ENCODE measurements around the gene GRM7. TPM values are rescaled to one million over a fixed set of nuclear protein-coding genes. Genes with fewer than 3 reads are reported as not detected.

GRM7 gene
- total RNA-seq, 1 donor from 2014 or later: 0.37 TPM

GRCh38 chr3:7720649-7721297, 859.9 kb downstream of the GRM7 start:
- DNase-seq (ENCODE audit: low spot score): no peak

GRCh38 chr3:7721869-7722268, 861.0 kb downstream of the GRM7 start:
- DNase-seq (ENCODE audit: low spot score): no peak

GRCh38 chr3:7728566-7729519, 867.9 kb downstream of the GRM7 start:
- DNase-seq (ENCODE audit: low spot score): no peak

GRCh38 chr3:7733933-7734332, 873.0 kb downstream of the GRM7 start:
- no peak for DNase-seq (ENCODE audit: low spot score)

- DNase-seq (ENCODE audit: low spot score): no peak
These were observed 873.5 kb downstream of the GRM7 start for GRCh38 chr3:7734456-7734855.

GRCh38 chr3:7737263-7737662, 876.3 kb downstream of the GRM7 start:
- no peak for DNase-seq (ENCODE audit: low spot score)

GRCh38 chr3:7739754-7740153, 878.8 kb downstream of the GRM7 start:
- DNase-seq (ENCODE audit: low spot score): no peak

- DNase-seq (ENCODE audit: low spot score): no peak
These were observed 879.5 kb downstream of the GRM7 start for GRCh38 chr3:7740458-7740857.

- DNase-seq (ENCODE audit: low spot score): no peak
These were observed 883.9 kb downstream of the GRM7 start for GRCh38 chr3:7744850-7745249.

- DNase-seq (ENCODE audit: low spot score): no peak
These were observed 884.8 kb downstream of the GRM7 start for GRCh38 chr3:7745711-7746110.

GRCh38 chr3:7749931-7750695, 889.2 kb downstream of the GRM7 start:
- DNase-seq (ENCODE audit: low spot score): no peak

GRCh38 chr3:7752005-7752404, 891.1 kb downstream of the GRM7 start:
- no peak for DNase-seq (ENCODE audit: low spot score)

GRCh38 chr3:7754653-7755441, 893.9 kb downstream of the GRM7 start:
- DNase-seq (ENCODE audit: low spot score): no peak

- no peak for DNase-seq (ENCODE audit: low spot score)
These were observed 898.7 kb downstream of the GRM7 start for GRCh38 chr3:7759630-7760029.

GRCh38 chr3:7760718-7761117, 899.8 kb downstream of the GRM7 start:
- no peak for DNase-seq (ENCODE audit: low spot score)

GRCh38 chr3:7764115-7764514, 903.2 kb downstream of the GRM7 start:
- no peak for DNase-seq (ENCODE audit: low spot score)

GRCh38 chr3:7766530-7766929, 905.6 kb downstream of the GRM7 start:
- no peak for DNase-seq (ENCODE audit: low spot score)

GRCh38 chr3:7779331-7779730, 918.4 kb downstream of the GRM7 start:
- no peak for DNase-seq (ENCODE audit: low spot score)

- no peak for DNase-seq (ENCODE audit: low spot score)
These were observed 920.5 kb downstream of the GRM7 start for GRCh38 chr3:7781395-7781794.

GRCh38 chr3:7787871-7788828, 927.2 kb downstream of the GRM7 start:
- peak; percentile 14 for DNase-seq (ENCODE audit: low spot score)
